Hepatocyte (in vitro differentiated cells): ENCODE measurements around the gene GPR62. TPM values are rescaled to one million over a fixed set of nuclear protein-coding genes. Genes with fewer than 3 reads are reported as not detected.

ENCODE experiments used
- DNase-seq: peaks from one replicate; pipeline ENCODE4 v3.0.0-alpha.2; 2016; ENCODE audit warnings: low spot score
- H2AFZ ChIP-seq: fragments of 200-600 bp; sonication (generic); 2 replicates; pipeline ENCODE4 v1.6.0; 2016; ENCODE audit warnings: antibody characterized with exemption, mild to moderate bottlenecking
- H3K27ac ChIP-seq: fragments of 200-600 bp; sonication (generic); 2 replicates; pipeline ENCODE4 v1.5.1; 2016; ENCODE audit warnings: mild to moderate bottlenecking
- H3K27me3 ChIP-seq: fragments of 200-600 bp; sonication (generic); 2 replicates; pipeline ENCODE4 v1.6.1; 2016
- H3K36me3 ChIP-seq: fragments of 200-600 bp; sonication (generic); replicated peaks from 2 replicates; pipeline ENCODE4 v1.5.1; 2016; ENCODE audit warnings: low read depth; ENCODE audit not compliant: insufficient read depth
- H3K4me1 ChIP-seq: fragments of 200-600 bp; sonication (generic); 2 replicates; pipeline ENCODE4 v1.5.1; 2016; ENCODE audit warnings: mild to moderate bottlenecking, moderate library complexity; ENCODE audit not compliant: insufficient read depth
- H3K4me2 ChIP-seq: fragments of 200-600 bp; sonication (generic); 2 replicates; pipeline ENCODE4 v1.6.0; 2016
- H3K4me3 ChIP-seq: fragments of 200-600 bp; sonication (generic); 2 replicates; pipeline ENCODE4 v1.5.1; 2016; ENCODE audit warnings: mild to moderate bottlenecking
- H3K79me2 ChIP-seq: fragments of 200-600 bp; sonication (generic); 2 replicates; pipeline ENCODE4 v1.6.0; 2017; ENCODE audit warnings: mild to moderate bottlenecking
- H3K9me2 ChIP-seq: fragments of 200-600 bp; sonication (generic); replicated peaks from 2 replicates; pipeline ENCODE4 v1.6.0; 2017; ENCODE audit warnings: mild to moderate bottlenecking; ENCODE audit not compliant: insufficient read depth
- H3K9me3 ChIP-seq: fragments of 200-600 bp; sonication (generic); 2 replicates; pipeline ENCODE4 v1.5.1; 2016; ENCODE audit warnings: low read depth, mild to moderate bottlenecking
- H4K20me1 ChIP-seq: fragments of 200-600 bp; sonication (generic); 2 replicates; pipeline ENCODE4 v1.6.0; 2016; ENCODE audit warnings: mild to moderate bottlenecking; ENCODE audit not compliant: insufficient read depth, poor library complexity, severe bottlenecking
- EZH2 ChIP-seq: fragments of 200-600 bp; sonication (generic); IDR thresholded peaks from 2 replicates; pipeline ENCODE4 v1.6.1; 2016; ENCODE audit warnings: antibody characterized with exemption, mild to moderate bottlenecking, borderline replicate concordance
- EZH2phosphoT487 ChIP-seq: fragments of 200-600 bp; sonication (generic); IDR thresholded peaks from one replicate; pipeline ENCODE4 v1.6.1; 2018; ENCODE audit warnings: antibody characterized with exemption, mild to moderate bottlenecking, low read depth, moderate library complexity; ENCODE audit not compliant: unreplicated experiment, severe bottlenecking
- WGBS: methylation state at CpG from one replicate; pipeline ENCODE4 v1.1.6; 2016; ENCODE audit warnings: low lambda C conversion rate; ENCODE audit errors: missing lambda C conversion rate; 5-methylcytosine and 5-hydroxymethylcytosine counted together
- polyA plus RNA-seq: library from polyadenylated mRNA; unstranded; fragments of >200 nt; fragmentation: Nextera tagmentation; extraction: Ambion mirVana; gene quantifications from 2 replicates; pipeline ENCODE4 v1.2.1, GENCODE V29; 2016
- total RNA-seq: library from RNA; depleted of rRNA; stranded (reverse); fragments of >200 nt; gene quantifications from 2 replicates; pipeline ENCODE4 v1.2.3, GENCODE V29; 2014
- TF ChIP-seq, protein P1 (sequence below): fragments of 200-600 bp; sonication (generic); IDR thresholded peaks from 2 replicates; pipeline ENCODE4 v1.5.1; 2016; ENCODE audit warnings: antibody characterized with exemption, mild to moderate bottlenecking; ENCODE audit not compliant: poor library complexity

The GPR62 gene
- total and polyA plus RNA-seq, 2 experiments from 2014 or later = 0.08 TPM; not detected in 1

DNA sequence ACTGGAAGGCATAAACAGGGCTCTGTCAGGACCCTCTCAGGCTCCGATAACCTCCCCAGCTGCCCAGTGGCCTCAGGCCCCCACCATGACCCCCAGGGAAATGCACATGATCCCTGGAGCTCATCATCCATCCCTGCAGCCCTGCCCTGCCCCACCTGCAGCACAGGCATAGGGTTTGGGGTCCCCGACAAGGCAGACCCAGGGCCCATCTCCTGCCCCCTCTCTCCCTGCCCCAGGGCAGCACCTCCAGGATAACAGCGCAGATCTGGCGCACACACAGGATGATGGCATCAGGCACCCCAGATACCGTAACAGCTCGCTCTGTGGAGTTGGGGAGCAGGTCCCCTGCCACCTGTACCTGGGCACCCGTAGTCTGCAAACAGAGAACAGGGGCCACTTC lies 4.5 kb downstream of the GPR62 start:
- no peaks in the 10 kb centered on the region for H3K36me3 ChIP-seq
- TF ChIP-seq EZH2 (no peak), EZH2phosphoT487 (no peak)
- TF ChIP-seq, protein P1, sequence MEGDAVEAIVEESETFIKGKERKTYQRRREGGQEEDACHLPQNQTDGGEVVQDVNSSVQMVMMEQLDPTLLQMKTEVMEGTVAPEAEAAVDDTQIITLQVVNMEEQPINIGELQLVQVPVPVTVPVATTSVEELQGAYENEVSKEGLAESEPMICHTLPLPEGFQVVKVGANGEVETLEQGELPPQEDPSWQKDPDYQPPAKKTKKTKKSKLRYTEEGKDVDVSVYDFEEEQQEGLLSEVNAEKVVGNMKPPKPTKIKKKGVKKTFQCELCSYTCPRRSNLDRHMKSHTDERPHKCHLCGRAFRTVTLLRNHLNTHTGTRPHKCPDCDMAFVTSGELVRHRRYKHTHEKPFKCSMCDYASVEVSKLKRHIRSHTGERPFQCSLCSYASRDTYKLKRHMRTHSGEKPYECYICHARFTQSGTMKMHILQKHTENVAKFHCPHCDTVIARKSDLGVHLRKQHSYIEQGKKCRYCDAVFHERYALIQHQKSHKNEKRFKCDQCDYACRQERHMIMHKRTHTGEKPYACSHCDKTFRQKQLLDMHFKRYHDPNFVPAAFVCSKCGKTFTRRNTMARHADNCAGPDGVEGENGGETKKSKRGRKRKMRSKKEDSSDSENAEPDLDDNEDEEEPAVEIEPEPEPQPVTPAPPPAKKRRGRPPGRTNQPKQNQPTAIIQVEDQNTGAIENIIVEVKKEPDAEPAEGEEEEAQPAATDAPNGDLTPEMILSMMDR = no peak
- H4K20me1 ChIP-seq = no peaks in the 10 kb centered on the region
- H3K4me2 ChIP-seq = no peak overlapping the region
- H3K9me3 ChIP-seq = no peaks in the 10 kb centered on the region
- no peak overlapping the region for H2AFZ ChIP-seq
- no peak overlapping the region for H3K4me3 ChIP-seq
- peaks cover 11% of the 10 kb centered on the region for H3K4me1 ChIP-seq
- no peak overlapping the region for H3K27ac ChIP-seq
- 100% methylated on average over 7 of the region's 7 CpGs for WGBS
- DNase-seq = no peak
- H3K79me2 ChIP-seq = peaks cover 7% of the 10 kb centered on the region
- H3K9me2 ChIP-seq = no peaks in the 10 kb centered on the region
- H3K27me3 ChIP-seq = peaks cover 10% of the 10 kb centered on the region

DNA sequence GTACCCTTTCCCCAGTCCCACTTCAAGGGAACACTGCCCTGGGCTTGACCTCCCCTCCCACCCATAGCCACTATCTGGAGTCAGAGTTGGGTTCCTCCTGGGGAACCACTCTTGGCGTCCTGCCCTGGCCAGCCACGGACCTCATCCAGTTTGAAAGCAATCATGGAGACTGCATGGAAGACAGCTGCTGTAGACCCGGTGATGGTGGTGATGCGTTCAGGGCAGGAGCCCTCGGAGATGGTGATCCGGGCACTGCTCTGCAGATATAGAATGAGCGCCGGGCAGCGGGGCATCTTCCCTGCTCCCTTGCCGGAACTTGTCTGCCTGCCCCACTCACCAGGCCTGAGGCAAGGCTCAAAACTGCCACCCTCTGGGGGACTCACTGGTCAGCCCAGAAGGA lies 5.2 kb downstream of the GPR62 start:
- Histone ChIP-seq H3K9me2 (no peaks in the 10 kb centered on the region), H3K4me3 (no peak overlapping the region), H3K9me3 (no peaks in the 10 kb centered on the region), H3K27ac (no peak overlapping the region), H3K79me2 (peaks cover 14% of the 10 kb centered on the region), H3K4me1 (peaks cover 13% of the 10 kb centered on the region), H2AFZ (no peak overlapping the region), H3K36me3 (no peaks in the 10 kb centered on the region), H4K20me1 (no peaks in the 10 kb centered on the region), H3K4me2 (no peak overlapping the region), H3K27me3 (peaks cover 3% of the 10 kb centered on the region)
- WGBS = 96% methylated on average over 10 of the region's 10 CpGs
- DNase-seq = no peak
- TF ChIP-seq, protein P1 = no peak
- no peak for TF ChIP-seq EZH2phosphoT487

DNA sequence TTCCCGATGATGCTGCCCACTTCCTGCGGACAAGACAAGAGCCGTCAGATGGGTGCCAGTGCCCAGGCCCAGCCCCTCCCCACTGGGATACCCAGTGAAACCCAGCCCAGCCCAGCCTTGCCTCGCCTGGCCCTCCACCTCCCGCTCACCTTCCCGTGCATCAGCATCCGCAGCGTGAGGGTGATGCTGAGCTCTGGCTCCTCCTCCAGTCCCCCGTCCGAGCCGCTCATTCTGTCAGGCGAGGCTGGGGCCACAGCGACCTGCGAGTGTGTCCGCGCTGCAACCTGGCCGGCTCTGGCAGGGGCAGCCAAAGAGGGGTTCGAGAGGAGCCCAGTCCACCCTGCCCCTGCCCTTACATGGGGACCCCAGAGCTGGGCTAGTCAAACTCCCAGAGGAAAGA lies 5.8 kb downstream of the GPR62 start:
- no peaks in the 10 kb centered on the region for H3K9me2 ChIP-seq
- no peaks in the 10 kb centered on the region for H3K9me3 ChIP-seq
- TF ChIP-seq, protein P1 = no peak
- TF ChIP-seq EZH2 (no peak), EZH2phosphoT487 (no peak)
- DNase-seq = no peak
- no peak overlapping the region for H3K27ac ChIP-seq
- H3K4me2 ChIP-seq = no peak overlapping the region
- no peaks in the 10 kb centered on the region for H4K20me1 ChIP-seq
- H3K79me2 ChIP-seq = peaks cover 20% of the 10 kb centered on the region
- H3K4me1 ChIP-seq = peaks cover 14% of the 10 kb centered on the region
- H3K27me3 ChIP-seq = no peaks in the 10 kb centered on the region
- no peak overlapping the region for H2AFZ ChIP-seq
- no peak overlapping the region for H3K4me3 ChIP-seq
- H3K36me3 ChIP-seq = no peaks in the 10 kb centered on the region
- 93% methylated on average over 18 of the region's 18 CpGs for WGBS
